Thyroid gland (tissue), 4 donors: ENCODE results near the gene SNX9.

Source experiments
- POLR2A ChIP-seq, 2 donors: fragments of 450-650 bp; IDR thresholded peaks; one replicate each; pipeline ENCODE4 v1.6.1; 2017; ENCODE audit warnings: antibody characterized with exemption in 2 of 2, mild to moderate bottlenecking in 2 of 2, moderate library complexity in 1 of 2
- TF ChIP-seq, protein P1 (sequence below), 6 experiments: fragments of 200-600 bp in 3 of 6; fragments of 450-650 bp in 3 of 6; sonication (generic) in 3 of 6; IDR thresholded peaks; one replicate each; pipeline ENCODE4 v1.5.1; 2016 to 2019; ENCODE audit warnings: antibody characterized with exemption in 6 of 6, mild to moderate bottlenecking in 2 of 6, inconsistent platforms in 1 of 6, moderate library complexity in 1 of 6

DNA sequence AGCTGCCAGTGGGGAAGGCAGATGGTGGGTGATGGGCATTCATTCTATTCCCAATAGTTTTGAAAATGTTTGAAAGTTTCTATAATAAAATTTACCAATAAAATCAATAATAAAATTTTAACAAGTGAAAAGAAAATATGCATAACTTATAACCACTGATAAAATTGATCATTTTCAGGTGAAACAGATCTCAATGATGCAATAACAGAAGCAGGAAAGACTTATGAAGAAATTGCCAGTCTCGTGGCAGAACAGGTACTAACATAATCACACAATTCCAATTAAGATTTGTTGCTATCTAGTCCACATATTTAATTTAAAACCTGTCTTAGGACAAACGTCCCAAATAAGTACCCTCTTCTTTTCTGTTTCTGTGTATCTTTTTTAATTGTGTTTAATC, 112.7 kb downstream of the SNX9 start:
- TF ChIP-seq, protein P1, sequence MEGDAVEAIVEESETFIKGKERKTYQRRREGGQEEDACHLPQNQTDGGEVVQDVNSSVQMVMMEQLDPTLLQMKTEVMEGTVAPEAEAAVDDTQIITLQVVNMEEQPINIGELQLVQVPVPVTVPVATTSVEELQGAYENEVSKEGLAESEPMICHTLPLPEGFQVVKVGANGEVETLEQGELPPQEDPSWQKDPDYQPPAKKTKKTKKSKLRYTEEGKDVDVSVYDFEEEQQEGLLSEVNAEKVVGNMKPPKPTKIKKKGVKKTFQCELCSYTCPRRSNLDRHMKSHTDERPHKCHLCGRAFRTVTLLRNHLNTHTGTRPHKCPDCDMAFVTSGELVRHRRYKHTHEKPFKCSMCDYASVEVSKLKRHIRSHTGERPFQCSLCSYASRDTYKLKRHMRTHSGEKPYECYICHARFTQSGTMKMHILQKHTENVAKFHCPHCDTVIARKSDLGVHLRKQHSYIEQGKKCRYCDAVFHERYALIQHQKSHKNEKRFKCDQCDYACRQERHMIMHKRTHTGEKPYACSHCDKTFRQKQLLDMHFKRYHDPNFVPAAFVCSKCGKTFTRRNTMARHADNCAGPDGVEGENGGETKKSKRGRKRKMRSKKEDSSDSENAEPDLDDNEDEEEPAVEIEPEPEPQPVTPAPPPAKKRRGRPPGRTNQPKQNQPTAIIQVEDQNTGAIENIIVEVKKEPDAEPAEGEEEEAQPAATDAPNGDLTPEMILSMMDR (IDR thresholded peaks at IDR 0.05): no peak
- TF ChIP-seq POLR2A (IDR thresholded peaks at IDR 0.05): no peak
